ENCODE measurements around the gene SNAPC1.
"Not testable (repeated sequence)": the region's sequence is repeated elsewhere in the genome, so short reads cannot be mapped to it uniquely, and the experiment has no call there.

The SNAPC1 gene

GRCh38 chr14:61750708-61751474, 11.3 kb upstream of the SNAPC1 start:
- DNase-seq, result peak; percentile 80 to 81

- DNase-seq, result no peak
Measured at GRCh38 chr14:61751475-61751989, 10.7 kb upstream of the SNAPC1 start.

- DNase-seq, result no peak
Measured at GRCh38 chr14:61752626-61753025, 9.6 kb upstream of the SNAPC1 start.

- DNase-seq, result no peak
Measured at GRCh38 chr14:61753631-61754030, 8.6 kb upstream of the SNAPC1 start.

GRCh38 chr14:61754627-61755381, 7.4 kb upstream of the SNAPC1 start:
- DNase-seq, result no peak

- not testable (repeated sequence) for DNase-seq
Measured at GRCh38 chr14:61755382-61755742, 6.9 kb upstream of the SNAPC1 start.

GRCh38 chr14:61756135-61756534, 6.1 kb upstream of the SNAPC1 start:
- no peak for DNase-seq

GRCh38 chr14:61759878-61760277, 2.3 kb upstream of the SNAPC1 start:
- DNase-seq, result no peak

GRCh38 chr14:61761557-61761956, 663 bp upstream of the SNAPC1 start:
- DNase-seq, result no peak

GRCh38 chr14:61764342-61765122, 2.3 kb downstream of the SNAPC1 start:
- DNase-seq, result no peak

GRCh38 chr14:61765225-61765943, 3.2 kb downstream of the SNAPC1 start:
- DNase-seq, result no peak

- DNase-seq, result no peak
Measured at GRCh38 chr14:61766151-61766550, 3.9 kb downstream of the SNAPC1 start.

GRCh38 chr14:61768240-61768639, 6.0 kb downstream of the SNAPC1 start:
- DNase-seq, result no peak

- DNase-seq, result no peak
Measured at GRCh38 chr14:61769893-61770292, 7.7 kb downstream of the SNAPC1 start.

- DNase-seq, result no peak
Measured at GRCh38 chr14:61774861-61775260, 12.6 kb downstream of the SNAPC1 start.

GRCh38 chr14:61780125-61780524, 17.9 kb downstream of the SNAPC1 start:
- no peak for DNase-seq

- DNase-seq, result no peak
Measured at GRCh38 chr14:61797309-61797708, 35.1 kb downstream of the SNAPC1 start.

- no peak for DNase-seq
Measured at GRCh38 chr14:61802010-61802568, 39.9 kb downstream of the SNAPC1 start.

GRCh38 chr14:61803755-61804154, 41.5 kb downstream of the SNAPC1 start:
- no peak for DNase-seq

- no peak for DNase-seq
Measured at GRCh38 chr14:61805451-61805850, 43.2 kb downstream of the SNAPC1 start.

GRCh38 chr14:61811882-61812346, 49.7 kb downstream of the SNAPC1 start:
- DNase-seq, result no peak
